Gastroesophageal sphincter (tissue), 4 donors: ENCODE results near the gene RCOR3. TPM values are rescaled to one million over a fixed set of nuclear protein-coding genes. Genes with fewer than 3 reads are reported as not detected.
A peak's percentile ranks its signal among the peaks of the same experiment; 100 is the strongest.
"Not testable (repeated sequence)": the region's sequence is repeated elsewhere in the genome, so short reads cannot be mapped to it uniquely, and the experiment has no call there.

Source experiments
- ATAC-seq: fragments of 150-250 bp; one replicate; pipeline ENCODE4 v1.9.1; 2016; ENCODE audit warnings: mild to moderate bottlenecking, moderate library complexity
- H3K27ac ChIP-seq, 4 donors: fragments of 200-600 bp; sonication (generic) in 3 of 4; 1 replicate in 3 of 4; 2 replicates in 1 of 4; pipeline ENCODE4 v1.5.1; 2016 to 2019
- H3K27me3 ChIP-seq: fragments of 200-600 bp; sonication (generic); one replicate; pipeline ENCODE4 v1.5.1; 2019
- H3K36me3 ChIP-seq, 2 donors: fragments of 200-600 bp; sonication (generic); one replicate each; pipeline ENCODE4 v1.5.1; 2019; ENCODE audit warnings: control low read depth in 1 of 2
- H3K4me1 ChIP-seq, 3 donors: fragments of 200-600 bp; sonication (generic); 1 replicate in 2 of 3; 2 replicates in 1 of 3; pipeline ENCODE4 v1.5.1; 2016 to 2019; ENCODE audit warnings: control low read depth in 2 of 3
- H3K4me3 ChIP-seq, 2 donors: fragments of 200-600 bp; sonication (generic); one replicate each; pipeline ENCODE4 v1.5.1; 2019; ENCODE audit warnings: mild to moderate bottlenecking in 1 of 2, moderate library complexity in 1 of 2
- H3K9me3 ChIP-seq, 3 donors: fragments of 200-600 bp; sonication (generic); one replicate each; pipeline ENCODE4 v1.5.1; 2017 to 2019; ENCODE audit warnings: control low read depth in 2 of 3
- EP300 ChIP-seq: sonication (generic); formaldehyde crosslinking; IDR thresholded peaks from one replicate; pipeline ENCODE4 v1.6.1; 2017; ENCODE audit warnings: antibody characterized with exemption, mild to moderate bottlenecking
- POLR2A ChIP-seq, 2 donors: fragments of 450-650 bp; IDR thresholded peaks; one replicate each; pipeline ENCODE4 v1.6.1; 2017; ENCODE audit warnings: antibody characterized with exemption in 2 of 2, mild to moderate bottlenecking in 2 of 2, moderate library complexity in 1 of 2
- POLR2AphosphoS5 ChIP-seq: sonication (generic); formaldehyde crosslinking; IDR thresholded peaks from one replicate; pipeline ENCODE4 v1.6.1; 2017; ENCODE audit warnings: antibody characterized with exemption
- WGBS, 2 donors: methylation state at CpG; one replicate each; pipeline ENCODE4 v1.1.5; 2018; ENCODE audit warnings: low coverage in 1 of 2; 5-methylcytosine and 5-hydroxymethylcytosine counted together
- total RNA-seq, 4 donors: library from RNA; depleted of rRNA; stranded (reverse); fragments of >200 nt; gene quantifications; one replicate each; pipeline ENCODE4 v1.1.0, GENCODE V29; 2016
- TF ChIP-seq, protein P1 (sequence below), 4 experiments: fragments of 200-600 bp in 2 of 4; fragments of 450-650 bp in 2 of 4; sonication (generic) in 1 of 4; IDR thresholded peaks; one replicate each; pipeline ENCODE4 v1.5.1; 2017 to 2019; ENCODE audit warnings: antibody characterized with exemption in 4 of 4, mild to moderate bottlenecking in 2 of 4, moderate library complexity in 2 of 4

The RCOR3 gene
- total RNA-seq, 4 donors from 2014 or later = 25.5 to 63.8 (median 36.8) TPM

- no peak for TF ChIP-seq POLR2A (IDR thresholded peaks at IDR 0.05)
- TF ChIP-seq, protein P1, sequence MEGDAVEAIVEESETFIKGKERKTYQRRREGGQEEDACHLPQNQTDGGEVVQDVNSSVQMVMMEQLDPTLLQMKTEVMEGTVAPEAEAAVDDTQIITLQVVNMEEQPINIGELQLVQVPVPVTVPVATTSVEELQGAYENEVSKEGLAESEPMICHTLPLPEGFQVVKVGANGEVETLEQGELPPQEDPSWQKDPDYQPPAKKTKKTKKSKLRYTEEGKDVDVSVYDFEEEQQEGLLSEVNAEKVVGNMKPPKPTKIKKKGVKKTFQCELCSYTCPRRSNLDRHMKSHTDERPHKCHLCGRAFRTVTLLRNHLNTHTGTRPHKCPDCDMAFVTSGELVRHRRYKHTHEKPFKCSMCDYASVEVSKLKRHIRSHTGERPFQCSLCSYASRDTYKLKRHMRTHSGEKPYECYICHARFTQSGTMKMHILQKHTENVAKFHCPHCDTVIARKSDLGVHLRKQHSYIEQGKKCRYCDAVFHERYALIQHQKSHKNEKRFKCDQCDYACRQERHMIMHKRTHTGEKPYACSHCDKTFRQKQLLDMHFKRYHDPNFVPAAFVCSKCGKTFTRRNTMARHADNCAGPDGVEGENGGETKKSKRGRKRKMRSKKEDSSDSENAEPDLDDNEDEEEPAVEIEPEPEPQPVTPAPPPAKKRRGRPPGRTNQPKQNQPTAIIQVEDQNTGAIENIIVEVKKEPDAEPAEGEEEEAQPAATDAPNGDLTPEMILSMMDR (IDR thresholded peaks at IDR 0.05) = no peak
- no peak for TF ChIP-seq EP300
- no peak for TF ChIP-seq POLR2AphosphoS5
- Histone ChIP-seq H3K27ac (no peak overlapping the region), H3K4me3 (no peak overlapping the region), H3K36me3 (no peaks in the 10 kb centered on the region), H3K9me3 (no peaks in the 10 kb centered on the region), H3K27me3 (no peaks in the 10 kb centered on the region), H3K4me1 (peaks cover 0 to 53% (median 0%) of the 10 kb centered on the region in 3 donors)
- no peak for ATAC-seq
- WGBS, 2 donors = 61% methylated on average over 2 of the region's 2 CpGs; no CpG with 5 or more reads in 1 of the 2 donors
Observed at GRCh38 chr1:211345719-211346118, 86.6 kb downstream of the RCOR3 start.

DNA sequence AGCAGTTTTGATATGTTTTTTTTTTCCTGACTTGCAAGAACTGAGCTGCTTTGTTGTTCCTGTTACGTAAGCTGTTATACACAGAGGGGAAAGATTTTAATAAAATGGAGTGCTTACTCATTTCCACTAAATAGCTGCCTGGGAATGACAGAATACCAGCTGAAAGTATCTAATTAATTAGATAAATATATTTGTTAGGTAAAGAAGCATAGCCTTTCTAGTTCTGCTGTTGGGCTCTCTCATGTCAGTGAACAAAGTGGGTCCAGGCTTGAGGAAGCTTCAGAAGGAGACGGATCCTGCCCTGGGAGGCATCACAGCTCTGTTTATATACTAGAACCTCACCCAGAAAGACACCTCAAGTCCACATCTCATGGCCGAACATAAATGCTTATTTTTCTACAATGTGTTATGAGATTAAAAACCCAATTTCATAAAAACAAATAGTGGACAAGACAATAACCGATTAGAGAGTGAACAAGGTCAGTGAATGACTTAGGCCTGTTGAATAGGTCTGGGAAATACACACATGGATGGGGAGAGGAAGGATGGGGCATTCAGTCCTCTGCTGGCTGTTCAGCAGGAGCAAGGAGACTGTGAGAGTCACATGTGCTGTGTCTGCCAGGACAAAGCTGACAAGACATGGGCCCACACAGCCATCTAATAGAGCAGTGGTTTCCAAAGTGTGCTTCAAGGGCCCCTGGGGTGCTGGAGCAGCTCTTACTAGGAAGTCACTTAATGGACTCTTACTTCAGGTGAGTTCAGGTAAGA lies 88.1 kb downstream of the RCOR3 start:
- Histone ChIP-seq H3K4me3 (no peak overlapping the region), H3K9me3 (no peaks in the 10 kb centered on the region), H3K4me1 (peaks cover 0 to 48% (median 0%) of the 10 kb centered on the region in 3 donors), H3K27ac (peak overlapping the region in 1 of 4 donors; percentile 1), H3K36me3 (no peaks in the 10 kb centered on the region), H3K27me3 (no peaks in the 10 kb centered on the region)
- WGBS, 2 donors = 68% methylated on average over 4 of the region's 4 CpGs; no CpG with 5 or more reads in 1 of the 2 donors
- TF ChIP-seq, protein P1 (IDR thresholded peaks at IDR 0.05) = no peak
- TF ChIP-seq POLR2A (IDR thresholded peaks at IDR 0.05) (no peak), EP300 (no peak), POLR2AphosphoS5 (no peak)
- no peak for ATAC-seq

GRCh38 chr1:211348547-211348946 lies 89.4 kb downstream of the RCOR3 start:
- ATAC-seq = no peak
- no peak overlapping the region for H3K27ac ChIP-seq
- no peaks in the 10 kb centered on the region for H3K27me3 ChIP-seq
- peaks cover 0 to 42% (median 0%) of the 10 kb centered on the region in 3 donors for H3K4me1 ChIP-seq
- TF ChIP-seq EP300 (no peak), POLR2AphosphoS5 (no peak), POLR2A (IDR thresholded peaks at IDR 0.05) (no peak)
- TF ChIP-seq, protein P1 (IDR thresholded peaks at IDR 0.05) = no peak
- no peaks in the 10 kb centered on the region for H3K9me3 ChIP-seq
- peaks cover 0 to 4% of the 10 kb centered on the region in 2 donors for H3K36me3 ChIP-seq
- no peak overlapping the region for H3K4me3 ChIP-seq

- ATAC-seq = no peak
Observed at GRCh38 chr1:211349741-211350140, 90.6 kb downstream of the RCOR3 start.

DNA sequence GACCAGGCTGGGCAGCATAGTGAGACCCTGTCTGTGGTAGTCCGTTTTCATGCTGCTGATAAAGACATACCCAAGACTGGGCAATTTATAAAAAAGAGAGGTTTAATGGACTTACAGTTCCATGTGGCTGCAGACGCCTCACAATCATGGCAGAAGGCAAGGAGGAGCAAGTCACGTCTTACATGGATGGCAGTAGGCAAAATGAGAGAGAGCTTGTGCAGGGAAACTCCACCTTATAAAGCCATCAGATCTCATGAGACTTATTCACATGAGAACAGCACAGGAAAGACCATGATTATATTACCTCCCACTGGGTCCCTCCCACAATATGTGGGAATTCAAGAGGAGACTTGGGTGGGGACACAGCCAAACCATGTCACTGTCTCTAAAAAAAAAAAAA lies 92.9 kb downstream of the RCOR3 start:
- H3K36me3 ChIP-seq = peaks cover 0 to 37% of the 10 kb centered on the region in 2 donors

More at GRCh38 chr1:211349741-211350140, 90.6 kb downstream of the RCOR3 start:
- Histone ChIP-seq H3K4me1 (peaks cover 0 to 33% (median 0%) of the 10 kb centered on the region in 3 donors), H3K27ac (no peak overlapping the region), H3K4me3 (no peak overlapping the region), H3K27me3 (no peaks in the 10 kb centered on the region), H3K9me3 (no peaks in the 10 kb centered on the region), H3K36me3 (peaks cover 0 to 16% of the 10 kb centered on the region in 2 donors)
- WGBS, 2 donors = 82 to 100% methylated on average over 2 of the region's 2 CpGs
- no peak for TF ChIP-seq POLR2AphosphoS5
- no peak for TF ChIP-seq POLR2A (IDR thresholded peaks at IDR 0.05)
- TF ChIP-seq EP300 = no peak
- TF ChIP-seq, protein P1 (IDR thresholded peaks at IDR 0.05) = no peak

More for the DNA sequence above, 92.9 kb downstream of the RCOR3 start:
- not testable (repeated sequence) for H3K27me3 ChIP-seq, H3K4me3 ChIP-seq, H3K27ac ChIP-seq, ATAC-seq, H3K9me3 ChIP-seq
- WGBS, 2 donors = 100% methylated on average over 2 of the region's 3 CpGs; no CpG with 5 or more reads in 1 of the 2 donors
- peaks cover 0 to 19% (median 0%) of the 10 kb centered on the region in 3 donors for H3K4me1 ChIP-seq
